AG10803 (cell line): ENCODE data around the gene WBP4.

Source experiments
- DNase-seq: peaks from one replicate; pipeline ENCODE4 v3.0.0; 2010; ENCODE audit warnings: low read depth
- H3K4me3 ChIP-seq: 2 replicates; pipeline ENCODE4 v1.5.1; 2011; ENCODE audit warnings: mild to moderate bottlenecking, low read length, control low read depth
- TF ChIP-seq, protein P1 (sequence below): conservative IDR thresholded peaks from 2 replicates; pipeline ENCODE4 v1.5.1; 2011; ENCODE audit warnings: mild to moderate bottlenecking, low read length, control low read depth, inconsistent platforms

The WBP4 gene, protein sequence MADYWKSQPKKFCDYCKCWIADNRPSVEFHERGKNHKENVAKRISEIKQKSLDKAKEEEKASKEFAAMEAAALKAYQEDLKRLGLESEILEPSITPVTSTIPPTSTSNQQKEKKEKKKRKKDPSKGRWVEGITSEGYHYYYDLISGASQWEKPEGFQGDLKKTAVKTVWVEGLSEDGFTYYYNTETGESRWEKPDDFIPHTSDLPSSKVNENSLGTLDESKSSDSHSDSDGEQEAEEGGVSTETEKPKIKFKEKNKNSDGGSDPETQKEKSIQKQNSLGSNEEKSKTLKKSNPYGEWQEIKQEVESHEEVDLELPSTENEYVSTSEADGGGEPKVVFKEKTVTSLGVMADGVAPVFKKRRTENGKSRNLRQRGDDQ

DNA sequence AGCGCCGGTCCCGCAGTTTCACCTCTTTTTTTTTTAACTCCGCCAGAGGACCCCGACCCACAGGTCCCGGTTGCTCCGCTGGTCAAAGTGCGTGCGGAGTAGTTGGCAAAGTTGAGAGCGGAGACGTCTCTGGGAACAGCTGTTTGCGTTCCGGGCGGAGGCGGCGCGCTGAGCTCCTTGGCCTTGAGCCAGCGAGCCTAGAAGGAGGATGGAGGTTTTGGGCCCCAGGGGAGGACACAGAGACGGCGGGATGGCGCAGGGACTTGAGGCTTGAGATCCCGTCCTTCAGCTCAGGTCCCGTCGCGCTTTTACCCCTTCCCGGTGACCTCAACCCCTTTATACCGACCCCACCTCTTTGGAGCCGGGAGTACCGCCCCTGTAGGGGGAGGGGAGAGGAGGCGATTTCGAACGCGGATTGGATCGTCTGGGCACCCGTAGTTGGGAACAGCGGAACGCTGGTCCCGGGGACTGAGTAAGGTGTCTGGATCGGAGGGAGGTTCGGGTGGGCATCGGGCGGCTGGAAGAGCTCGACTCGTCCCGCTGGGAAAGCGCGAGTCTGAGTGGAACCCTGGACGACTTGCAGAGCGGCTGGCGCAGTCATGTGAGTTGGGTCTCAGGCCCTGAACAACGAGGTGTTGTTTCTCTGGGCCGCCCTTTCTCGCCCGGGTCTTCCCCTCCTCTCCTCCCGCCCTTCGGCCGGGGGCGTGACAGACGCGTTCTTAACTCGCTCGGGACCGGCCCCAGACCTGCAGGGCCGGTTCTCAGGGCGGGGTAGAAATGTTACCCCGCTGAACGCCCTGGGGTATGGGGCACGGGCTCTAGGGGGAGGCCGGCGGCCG is at the start of gene WBP4:
Gene WBP4 (plus strand): TSS at position 435 of the 839 bp plus-strand sequence. CDS start 165 bp downstream, at position 600.
- TF ChIP-seq, protein P1, sequence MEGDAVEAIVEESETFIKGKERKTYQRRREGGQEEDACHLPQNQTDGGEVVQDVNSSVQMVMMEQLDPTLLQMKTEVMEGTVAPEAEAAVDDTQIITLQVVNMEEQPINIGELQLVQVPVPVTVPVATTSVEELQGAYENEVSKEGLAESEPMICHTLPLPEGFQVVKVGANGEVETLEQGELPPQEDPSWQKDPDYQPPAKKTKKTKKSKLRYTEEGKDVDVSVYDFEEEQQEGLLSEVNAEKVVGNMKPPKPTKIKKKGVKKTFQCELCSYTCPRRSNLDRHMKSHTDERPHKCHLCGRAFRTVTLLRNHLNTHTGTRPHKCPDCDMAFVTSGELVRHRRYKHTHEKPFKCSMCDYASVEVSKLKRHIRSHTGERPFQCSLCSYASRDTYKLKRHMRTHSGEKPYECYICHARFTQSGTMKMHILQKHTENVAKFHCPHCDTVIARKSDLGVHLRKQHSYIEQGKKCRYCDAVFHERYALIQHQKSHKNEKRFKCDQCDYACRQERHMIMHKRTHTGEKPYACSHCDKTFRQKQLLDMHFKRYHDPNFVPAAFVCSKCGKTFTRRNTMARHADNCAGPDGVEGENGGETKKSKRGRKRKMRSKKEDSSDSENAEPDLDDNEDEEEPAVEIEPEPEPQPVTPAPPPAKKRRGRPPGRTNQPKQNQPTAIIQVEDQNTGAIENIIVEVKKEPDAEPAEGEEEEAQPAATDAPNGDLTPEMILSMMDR = peak; percentile 33
- peak; percentile 93 for DNase-seq
- H3K4me3 ChIP-seq = peak within 1 kb of the TSS; percentile 89

DNA sequence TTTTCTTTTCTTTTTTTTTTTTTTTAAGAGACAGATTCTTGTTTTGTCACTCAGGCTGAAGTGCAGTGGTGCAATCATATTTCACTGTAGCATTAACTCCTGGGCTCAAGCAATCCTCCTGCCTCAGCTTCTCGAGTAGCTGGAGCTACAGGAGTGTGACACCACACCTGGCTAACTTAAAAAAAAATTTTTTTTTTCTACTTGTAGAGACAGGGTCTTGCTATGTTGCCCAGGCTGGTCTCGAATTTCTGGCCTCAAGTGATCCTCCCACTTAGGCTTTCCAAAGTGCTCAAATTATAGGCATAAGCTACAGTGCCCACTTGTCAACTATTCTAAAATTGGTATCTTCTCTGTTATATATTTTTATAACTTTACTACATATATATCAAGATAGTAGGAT is 48.8 kb upstream of the WBP4 start:
- H3K4me3 ChIP-seq = no peak overlapping the region
- TF ChIP-seq, protein P1 = no peak
- DNase-seq = no peak

DNA sequence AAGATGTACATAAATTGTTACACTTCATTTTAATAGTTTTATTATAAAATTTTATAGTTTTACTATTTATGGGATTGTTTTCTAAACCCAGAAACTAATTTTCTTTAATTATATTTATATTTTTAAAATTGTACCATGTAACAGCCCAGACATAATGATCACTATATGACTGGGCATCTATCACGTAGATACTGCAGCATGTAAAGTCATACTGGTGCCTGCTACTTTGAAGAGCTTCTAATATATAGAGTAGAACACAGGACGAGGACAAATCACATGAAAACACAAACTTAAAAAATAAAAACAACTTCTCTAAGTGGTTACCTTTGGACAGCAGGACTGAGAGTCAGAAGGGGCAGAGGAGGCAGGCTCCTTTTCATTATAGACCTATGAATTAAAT is 47.5 kb upstream of the WBP4 start:
- DNase-seq = no peak
- TF ChIP-seq, protein P1 = no peak

DNA sequence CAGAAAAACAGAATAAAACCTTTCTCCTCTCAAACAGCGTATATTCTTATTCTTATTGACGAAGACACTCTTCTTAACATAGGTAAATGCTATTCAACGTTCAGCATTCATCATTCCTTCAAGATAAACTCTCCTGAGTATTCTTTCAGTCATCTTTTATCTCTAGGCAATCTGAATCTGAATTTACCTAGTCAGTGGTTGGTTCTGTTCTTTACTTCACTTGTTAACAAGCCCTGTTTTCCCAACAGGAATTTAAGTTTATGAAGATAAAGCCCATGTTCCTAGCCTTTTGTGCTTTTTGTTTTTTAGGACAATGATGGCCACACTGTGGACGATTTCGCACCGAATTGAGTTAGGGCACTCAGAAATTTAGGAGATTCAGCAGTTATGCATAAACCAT is 45.4 kb upstream of the WBP4 start:
- no peak overlapping the region for H3K4me3 ChIP-seq
- no peak for DNase-seq
- TF ChIP-seq, protein P1 = no peak

More for the DNA sequence above, 47.5 kb upstream of the WBP4 start:
- no peak overlapping the region for H3K4me3 ChIP-seq

DNA sequence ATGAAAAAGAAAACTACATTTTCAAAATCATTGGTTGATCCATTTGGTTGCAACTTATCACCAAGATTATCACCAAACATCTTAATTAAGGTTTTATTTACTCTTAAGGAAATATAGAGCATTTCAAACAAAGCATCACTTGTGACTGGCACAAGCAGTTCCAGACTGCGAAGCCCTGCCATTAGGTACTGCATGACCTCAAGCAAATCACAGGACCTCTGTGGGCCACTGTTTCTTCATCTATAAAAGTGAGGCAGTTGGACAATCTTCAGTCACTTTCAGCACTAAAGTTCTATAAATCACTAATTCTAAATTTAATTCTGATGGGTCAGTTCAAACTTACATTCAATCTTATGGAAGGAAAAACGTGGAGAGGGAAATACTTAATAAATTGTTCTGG is 44.1 kb upstream of the WBP4 start:
- H3K4me3 ChIP-seq = no peak overlapping the region
- TF ChIP-seq, protein P1 = no peak
- no peak for DNase-seq

DNA sequence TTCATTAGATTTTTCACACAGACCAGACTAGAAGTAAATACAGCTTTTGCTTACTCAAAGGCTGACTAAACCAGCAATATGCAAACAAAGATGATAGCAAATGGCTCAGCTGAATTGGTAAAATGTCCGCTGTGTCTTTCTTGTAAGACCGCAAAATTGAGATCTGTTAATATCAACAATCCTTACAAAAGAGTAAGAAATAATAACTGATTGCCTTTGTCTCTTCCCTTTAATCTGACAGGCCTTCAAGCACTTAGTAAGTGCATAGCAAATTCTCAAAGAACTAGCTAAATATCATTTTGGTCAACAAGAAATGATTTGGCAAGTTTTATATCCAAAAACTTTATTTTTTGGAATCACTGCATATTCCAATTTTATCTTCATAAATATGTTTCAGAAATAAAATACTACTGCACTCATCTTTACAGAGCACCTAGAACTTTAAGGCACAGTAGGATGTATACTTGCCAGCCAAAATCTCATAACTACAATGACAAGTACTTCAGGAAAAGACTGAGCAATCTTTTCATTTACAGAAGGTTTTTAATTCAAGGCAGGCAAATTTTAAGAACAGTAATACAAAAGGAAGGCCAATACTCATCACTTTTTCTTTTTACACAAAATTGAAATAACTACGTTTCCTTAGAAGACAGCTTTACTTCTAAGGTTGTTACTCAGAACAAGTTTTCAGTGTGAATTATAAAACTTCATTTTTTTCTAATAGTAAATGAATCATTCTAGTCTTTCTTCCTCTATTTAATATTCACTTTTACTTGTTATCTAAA is 43.3 kb upstream of the WBP4 start:
- TF ChIP-seq, protein P1 = no peak
- H3K4me3 ChIP-seq = no peak overlapping the region
- DNase-seq = no peak
